NCI-H82 treated with DMSO at 0.1 percent for 48 hours (cell line): ENCODE measurements around the gene GATA5.

Experiments
- DNase-seq: peaks from one replicate; lab custom pipeline; 2025; ENCODE audit not compliant: unreplicated experiment; lab: John Stamatoyannopoulos, UW

GATA5 gene, protein sequence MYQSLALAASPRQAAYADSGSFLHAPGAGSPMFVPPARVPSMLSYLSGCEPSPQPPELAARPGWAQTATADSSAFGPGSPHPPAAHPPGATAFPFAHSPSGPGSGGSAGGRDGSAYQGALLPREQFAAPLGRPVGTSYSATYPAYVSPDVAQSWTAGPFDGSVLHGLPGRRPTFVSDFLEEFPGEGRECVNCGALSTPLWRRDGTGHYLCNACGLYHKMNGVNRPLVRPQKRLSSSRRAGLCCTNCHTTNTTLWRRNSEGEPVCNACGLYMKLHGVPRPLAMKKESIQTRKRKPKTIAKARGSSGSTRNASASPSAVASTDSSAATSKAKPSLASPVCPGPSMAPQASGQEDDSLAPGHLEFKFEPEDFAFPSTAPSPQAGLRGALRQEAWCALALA

DNA sequence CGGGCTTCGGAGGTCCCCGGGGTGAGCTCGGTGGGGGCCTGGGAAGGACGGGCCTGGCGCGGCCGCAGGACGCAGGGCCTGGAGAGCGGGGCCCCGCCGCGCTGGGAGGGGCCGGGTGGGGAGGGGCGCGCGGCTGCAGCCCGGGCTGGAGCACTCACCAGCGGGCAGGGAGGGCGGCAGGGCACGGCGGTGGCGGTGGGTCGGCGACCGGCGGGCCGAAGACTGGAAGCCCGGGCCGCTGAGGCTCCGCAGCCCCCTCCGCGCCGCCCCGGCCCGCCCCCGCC lies at the start of gene GATA5:
TSS of gene GATA5 (minus strand) at position 224 of the 284 bp plus-strand sequence. CDS start 474 bp downstream, outside the sequence.
- DNase-seq = no peak

DNA sequence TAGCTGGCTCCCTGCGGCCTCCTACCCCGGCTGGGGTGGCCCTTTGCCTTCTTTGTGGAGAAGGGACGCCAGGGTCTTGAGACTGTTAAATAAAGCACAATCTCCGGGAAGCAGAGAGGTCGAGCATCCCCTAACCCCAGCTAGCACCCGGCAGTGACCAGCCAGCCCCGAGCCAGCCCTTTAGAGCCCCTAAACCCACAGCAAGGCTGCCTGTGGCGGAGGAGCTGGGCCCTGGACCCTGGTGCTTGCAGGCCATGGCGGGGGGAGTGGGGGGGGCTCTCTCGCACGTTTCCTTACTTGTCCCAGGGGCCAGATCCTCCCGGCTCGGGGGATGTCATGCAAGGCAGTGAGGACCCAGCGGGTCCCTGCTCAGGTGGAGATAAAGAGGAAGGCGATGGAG lies 49.2 kb upstream of the GATA5 start:
- DNase-seq = no peak

DNA sequence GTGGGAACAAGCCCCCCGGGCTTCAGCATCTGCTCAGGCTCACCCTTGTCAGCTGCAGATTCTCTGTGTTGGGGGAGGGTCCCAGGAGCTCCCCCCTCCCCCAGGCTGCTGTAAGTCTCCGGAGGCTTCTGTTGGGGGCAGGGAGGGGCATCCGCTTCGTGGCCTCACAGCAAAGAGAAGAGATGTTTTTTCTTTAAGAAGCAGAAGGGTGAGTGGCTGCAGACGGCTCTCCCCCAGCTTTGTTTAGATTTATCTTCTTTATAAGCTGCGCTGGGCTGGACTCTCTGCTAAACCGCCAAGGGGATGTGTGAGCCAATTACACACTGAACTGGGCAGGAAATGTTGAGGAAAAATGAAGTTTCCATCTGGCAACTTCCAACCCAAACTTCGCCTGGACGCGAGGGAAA lies 48.7 kb upstream of the GATA5 start:
- peak; percentile 3 for DNase-seq

DNA sequence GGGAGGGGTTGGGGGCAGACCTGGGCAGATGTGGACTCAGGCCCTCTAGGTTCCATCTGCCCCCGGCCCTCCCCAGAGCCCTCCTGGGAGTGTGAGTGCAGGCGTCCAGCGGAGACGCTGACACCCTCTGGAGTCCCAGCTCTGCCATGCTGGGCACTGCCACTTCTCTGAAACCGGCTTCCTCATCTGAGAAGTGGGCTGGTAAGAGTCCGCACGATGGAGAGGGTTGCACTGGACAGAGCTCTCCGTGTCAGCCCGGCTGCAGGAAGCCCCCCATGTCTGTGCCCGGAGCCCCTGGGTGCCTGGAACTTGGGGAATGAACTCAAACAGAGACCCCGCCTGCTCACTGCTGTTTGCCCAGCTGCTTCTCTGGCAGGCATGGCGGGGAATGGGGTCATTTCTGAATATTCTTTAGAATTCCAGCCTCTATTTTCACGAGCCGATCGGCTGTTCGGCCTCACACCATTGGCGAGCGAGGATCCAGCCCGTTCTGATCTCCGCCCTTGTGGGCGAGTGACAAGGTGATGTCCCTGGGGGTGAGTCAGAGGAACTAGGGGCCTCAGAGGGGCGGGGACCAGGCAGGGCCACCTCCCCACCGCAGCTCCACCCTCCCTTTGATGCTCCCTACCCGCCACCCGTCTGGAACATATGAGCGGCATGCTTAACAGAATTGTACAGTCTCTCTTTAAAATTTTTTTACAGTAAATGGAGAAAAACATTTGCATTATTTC lies 47.8 kb upstream of the GATA5 start:
- no peak for DNase-seq

DNA sequence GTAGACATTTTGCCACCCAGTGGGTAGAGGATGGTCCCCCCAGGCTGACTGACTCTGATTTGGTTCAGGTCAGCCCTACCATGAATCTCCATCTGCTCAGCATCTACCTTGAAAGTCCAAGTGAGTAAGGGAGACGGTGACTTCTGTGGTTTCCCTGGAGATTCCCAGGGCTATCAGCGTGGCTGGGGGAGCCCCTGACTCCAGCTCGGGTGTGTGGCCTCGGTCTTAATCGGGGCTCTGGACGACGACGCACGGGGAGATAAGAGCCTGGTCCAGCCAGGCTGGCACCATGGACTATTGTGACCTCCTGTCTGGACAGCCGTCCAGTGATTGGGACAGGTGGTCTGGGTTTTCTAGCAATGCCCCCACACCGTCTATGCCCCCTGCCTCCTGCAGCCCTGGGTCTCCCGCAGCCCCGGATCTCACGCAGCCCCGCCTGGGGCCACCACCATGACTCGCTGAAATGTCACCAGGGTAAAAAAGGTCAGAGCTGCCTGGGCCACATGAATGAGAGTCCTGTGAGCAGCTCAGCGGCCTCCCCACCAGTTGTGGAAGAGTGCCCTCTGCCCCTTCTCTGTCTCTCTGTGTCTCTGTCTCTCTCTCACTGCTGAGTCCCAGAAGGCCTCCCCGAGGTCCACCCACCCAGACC lies 47.1 kb upstream of the GATA5 start:
- DNase-seq = no peak

DNA sequence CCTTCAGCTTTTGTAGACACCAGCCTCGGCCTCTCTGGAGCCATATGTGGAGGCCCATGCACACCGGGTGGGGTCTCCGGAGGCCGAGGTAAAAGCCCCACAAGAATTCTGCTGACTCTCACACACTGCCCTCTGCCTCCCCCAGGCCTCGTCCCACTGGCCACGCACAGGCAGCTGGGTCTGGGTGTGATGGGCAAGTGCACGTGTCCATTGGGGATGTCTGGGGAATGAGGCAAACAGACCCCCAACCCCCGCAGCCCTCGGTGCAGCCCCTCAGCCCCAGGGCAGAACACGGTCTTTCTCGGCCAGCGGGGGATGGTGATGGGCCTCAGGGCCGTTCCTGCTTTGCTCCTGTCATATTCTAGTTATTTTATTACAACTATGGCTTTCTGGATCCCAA lies 44.0 kb upstream of the GATA5 start:
- DNase-seq = no peak

DNA sequence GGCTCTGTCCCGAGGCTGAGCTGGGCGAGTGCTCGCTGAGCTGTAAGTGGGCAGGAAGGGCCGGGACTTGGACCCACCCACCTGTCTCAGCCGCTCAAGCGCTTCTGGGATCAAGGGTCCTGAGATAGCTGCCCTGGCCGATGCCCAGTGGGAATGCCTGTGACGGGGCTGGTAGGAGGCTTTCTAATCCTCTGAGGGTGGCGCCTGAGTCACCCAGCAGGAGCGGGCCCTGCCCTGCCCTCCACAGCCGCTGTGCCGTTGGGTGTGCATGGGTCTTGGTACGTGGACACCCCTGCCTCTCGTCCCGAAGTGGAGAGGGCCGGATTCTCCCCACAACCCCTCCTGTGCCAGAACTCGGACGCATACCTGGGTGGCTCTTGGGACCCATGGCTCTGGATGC lies 43.1 kb upstream of the GATA5 start:
- DNase-seq = no peak

DNA sequence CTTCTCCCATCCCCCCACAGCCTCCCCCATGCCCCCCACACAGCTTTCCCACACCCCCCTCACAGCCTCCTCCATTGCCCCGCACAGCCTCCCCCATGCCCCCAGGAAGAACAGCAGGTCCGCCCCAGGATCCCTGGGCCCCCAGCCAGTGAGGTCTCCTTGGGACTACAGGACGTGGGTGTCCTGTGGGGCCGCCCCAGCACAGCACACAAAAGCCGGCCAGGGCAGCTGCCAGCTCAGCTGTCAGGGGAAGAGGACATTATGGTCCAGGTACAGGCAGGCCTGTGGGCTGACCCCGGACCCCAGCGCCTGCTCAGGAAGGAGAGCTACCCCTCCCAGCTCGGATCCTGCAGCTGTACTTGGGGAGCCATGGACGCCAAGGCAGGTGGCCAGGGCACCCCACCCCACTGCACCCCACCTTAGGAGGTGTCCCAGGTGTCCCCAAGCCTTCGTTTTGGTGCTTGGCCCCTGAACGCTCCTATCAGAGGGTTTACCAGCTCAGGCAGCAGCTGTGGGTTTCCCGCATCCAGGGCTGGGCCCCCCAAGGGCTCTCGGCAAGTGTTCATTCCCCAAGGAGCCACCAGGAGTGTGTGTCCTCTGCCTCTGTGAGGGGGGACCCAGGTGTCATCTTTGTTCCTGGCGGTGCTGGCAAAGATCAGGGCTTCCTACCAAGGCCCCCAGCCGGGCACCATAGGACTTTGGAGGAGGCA lies 42.3 kb upstream of the GATA5 start:
- DNase-seq = no peak

DNA sequence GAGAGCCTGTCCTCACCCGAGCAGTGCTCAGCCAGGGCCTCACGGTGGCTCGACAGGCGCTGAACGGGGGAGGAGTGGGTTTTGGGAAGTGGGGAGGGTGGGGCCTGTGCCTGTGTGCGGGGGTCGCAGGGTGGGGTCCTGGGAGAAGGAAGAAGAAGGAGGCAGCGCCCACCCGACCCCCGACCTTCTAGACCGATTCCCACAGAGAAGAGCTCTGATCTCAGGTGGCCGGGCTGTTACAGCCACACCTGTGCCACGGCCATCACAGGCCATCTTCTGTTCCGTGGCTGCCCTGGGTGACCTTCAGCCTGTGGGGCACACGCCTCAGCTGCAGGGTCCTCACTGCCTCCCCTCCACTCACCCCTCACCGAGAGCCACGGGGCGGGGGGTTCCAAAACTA lies 41.4 kb upstream of the GATA5 start:
- DNase-seq = no peak

DNA sequence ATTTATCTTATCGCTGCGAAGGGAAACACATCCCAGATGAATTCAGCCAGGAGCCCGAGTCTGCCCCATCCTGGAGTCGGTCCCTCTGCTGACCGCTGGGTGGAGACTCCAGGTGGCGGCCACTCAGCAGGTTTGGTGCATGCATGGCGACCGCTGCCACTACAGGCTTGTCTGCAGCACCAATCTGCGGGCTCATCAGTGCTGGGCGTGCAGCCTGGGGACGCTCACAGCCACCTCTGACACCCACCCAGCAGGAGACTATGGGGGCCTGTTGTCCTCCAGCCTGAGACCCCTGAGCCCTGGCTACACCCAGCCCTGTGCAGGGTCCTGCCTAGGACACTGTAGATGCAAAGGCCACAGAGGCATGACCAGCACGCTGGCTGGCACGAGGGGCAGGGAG lies 40.5 kb upstream of the GATA5 start:
- DNase-seq = no peak

DNA sequence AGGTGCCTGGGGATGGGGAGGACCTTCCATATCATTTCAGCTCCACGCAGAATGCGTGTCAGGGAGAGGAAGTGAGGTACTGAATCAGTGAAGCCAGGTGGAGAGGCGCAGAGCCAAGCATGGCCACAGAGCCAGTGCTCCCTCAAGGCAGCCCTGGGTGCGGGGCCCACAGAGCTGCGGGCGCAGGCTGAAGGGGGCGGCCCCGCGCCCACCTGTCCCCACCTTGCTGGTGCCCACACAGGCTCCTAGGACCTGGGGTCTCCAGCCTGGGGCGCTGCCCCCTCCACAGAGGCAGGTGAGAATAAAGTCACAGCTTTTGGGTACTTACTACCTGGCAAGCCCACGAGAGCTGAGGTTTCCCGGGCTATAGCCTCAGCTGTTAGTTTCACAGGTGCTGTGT lies 40.0 kb upstream of the GATA5 start:
- DNase-seq = no peak

DNA sequence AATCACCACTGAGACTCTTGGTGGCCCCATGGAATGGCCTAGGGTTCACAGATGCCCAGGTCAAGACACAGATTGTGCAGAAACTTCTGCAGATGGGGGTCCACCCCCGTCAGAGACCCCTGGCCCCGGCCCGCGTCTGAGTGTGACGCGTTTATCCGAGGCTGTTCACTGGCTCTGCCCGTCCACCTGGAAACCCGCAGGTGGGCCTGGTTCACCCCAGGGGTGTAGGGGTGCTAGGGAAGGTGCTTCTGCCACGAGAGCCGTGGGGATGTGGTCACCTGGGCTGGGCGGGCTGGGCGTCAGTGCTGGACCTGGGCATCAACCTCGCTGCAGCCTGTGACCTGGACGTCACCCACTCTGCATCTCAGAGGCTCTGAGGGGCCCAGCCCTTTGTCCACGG lies 39.5 kb upstream of the GATA5 start:
- DNase-seq = no peak

DNA sequence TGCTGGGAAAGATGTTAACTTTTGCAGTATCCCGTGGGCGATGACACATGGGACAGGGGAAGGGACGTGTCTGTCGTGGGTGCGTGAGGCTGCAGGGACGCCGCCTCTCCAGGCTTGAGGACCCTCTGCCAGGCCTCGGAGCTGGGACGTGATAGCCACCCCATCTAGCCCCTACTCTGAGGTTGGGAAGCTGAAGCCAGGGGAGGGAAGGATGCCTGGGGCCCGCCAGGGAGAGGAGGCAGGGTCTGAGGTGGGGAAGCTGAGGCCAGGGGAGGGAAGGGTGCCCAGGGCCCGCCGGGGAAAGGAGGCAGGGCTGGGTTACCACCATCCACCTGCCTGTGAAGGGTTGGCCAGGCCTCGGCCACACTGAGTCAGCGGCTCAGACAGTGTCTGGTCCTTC lies 38.2 kb upstream of the GATA5 start:
- no peak for DNase-seq

DNA sequence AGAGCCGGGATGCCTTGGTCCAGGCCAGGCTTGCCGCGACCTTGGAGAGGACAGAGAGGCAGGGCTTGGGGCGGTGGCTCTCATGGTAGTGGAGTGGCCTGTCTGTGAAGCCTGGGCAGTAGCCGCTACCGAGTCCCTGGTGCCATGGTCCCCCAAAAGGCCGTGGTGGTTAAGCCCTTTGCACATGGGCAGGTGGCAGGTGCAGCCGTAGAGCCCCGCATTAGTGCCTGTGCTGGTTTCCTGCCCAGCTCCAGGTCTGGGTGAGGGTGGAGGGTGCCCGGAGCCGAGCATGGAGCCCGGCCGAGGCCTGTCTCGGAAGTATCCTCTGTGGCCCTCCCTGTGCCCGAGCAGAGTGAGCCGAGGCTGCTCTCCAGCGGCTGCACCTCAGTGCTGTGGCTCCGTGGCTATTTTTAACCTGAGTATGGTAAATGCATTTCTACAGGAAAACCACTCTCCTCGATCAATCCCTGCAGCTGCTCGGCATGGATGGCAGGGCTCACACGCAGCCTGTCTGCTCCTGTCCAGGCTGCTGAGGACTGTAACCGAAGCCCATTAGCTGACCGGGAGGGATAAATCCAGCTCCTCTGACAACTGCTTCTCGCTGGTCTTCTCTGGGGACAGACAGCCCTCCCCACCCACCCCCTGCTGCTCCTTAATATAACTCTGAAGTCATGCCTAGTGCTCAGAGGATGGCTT lies 36.3 kb upstream of the GATA5 start:
- DNase-seq = no peak

DNA sequence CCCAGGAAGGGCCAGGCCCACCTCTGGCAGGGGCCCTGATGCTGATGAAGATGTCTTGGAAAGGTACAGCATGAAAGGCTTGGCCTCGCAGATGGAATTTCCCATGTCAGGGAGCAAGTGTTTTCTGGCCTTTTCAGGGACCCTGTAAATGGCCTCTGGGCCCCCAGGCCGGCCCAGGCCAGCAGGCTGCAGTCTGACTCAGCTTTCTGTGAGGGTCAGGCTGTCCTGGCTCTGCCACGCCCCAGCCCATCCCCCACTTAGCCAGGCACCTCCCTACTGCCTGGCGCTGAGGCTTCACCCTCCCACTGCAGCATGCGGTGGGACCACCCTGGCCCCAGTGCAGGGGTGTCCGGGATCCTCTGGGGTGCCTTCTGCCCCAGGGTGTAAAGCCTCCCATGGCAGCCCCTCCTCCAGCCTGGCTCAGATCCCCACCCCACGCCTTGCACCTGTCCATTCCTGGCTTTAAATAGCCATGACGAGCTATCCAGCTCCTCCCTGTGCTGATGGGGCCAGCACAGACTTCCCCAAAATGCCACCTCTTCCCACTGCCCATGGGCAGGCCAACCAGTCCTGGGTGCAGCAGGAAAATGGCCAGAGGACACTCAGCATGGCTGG lies 35.6 kb upstream of the GATA5 start:
- no peak for DNase-seq

DNA sequence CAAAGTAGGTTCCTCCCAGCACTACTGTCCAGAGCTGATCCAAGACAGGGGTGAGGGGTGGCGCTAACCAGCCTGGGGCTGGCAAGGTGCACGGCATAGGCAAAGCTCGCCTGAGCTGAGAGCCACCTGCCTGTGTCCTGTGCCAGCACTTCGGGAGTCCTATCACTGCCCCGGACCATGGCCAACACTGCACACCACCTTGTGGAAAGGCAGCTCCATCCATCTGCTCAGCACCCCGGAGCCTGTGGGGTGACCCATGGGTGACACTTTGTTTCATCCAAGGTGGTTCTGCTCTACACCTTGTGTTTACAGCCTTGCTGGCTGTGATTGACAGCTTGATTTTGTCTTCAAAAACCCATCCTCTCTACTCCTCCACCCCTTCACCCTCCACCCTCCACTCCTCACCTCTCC lies 32.9 kb upstream of the GATA5 start:
- no peak for DNase-seq

DNA sequence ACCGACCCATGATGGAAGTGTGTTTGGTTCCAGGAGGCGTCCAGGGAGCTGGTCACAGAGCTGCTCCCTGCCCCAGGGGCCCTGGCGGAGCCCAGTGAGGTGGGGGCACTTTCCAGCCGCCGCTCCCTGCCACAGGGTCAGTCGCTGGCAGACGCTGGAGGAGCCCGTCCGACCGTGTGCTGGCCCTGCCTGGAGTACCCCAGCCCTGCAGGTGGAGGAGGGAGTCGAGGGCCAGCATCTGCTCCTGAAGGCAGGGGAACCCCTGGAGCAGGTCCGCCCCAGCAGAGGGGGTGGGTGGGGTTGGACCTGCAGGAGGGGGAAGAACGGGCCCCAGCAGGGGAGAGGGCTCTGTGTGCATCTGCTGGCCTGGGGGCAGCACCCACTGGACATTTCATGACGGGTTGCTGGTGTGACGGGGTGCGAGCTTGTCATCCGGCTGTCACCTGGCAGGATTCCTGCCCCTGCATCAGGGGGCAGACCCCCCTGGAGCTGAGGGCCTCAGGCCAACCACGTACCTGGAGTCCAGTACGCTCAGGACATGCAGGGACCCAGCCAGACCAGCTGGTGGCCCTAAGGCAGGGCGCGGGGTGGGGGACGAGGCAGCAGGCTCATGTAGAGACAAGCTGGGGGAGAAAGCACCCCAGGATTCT lies 32.3 kb upstream of the GATA5 start:
- DNase-seq = no peak

DNA sequence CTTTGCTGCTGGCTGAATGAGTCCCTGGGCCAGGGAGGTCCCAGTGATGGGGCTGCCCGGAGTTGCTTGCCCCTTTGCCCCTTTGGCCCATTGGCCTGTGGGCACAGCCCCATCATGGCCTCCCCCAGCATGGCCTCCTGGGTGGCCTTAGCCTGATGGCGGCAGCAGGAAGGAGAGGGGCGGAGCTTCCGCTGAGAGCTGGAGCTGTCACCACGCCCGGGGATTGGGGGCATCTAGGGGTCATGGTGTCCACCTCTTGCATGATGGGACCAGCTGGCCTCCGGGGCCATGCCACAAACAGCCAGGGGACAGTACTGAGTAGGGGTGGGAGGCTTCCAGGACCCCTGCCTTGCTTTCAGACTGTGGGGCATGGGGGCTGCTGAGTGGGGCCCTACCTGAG lies 31.5 kb upstream of the GATA5 start:
- DNase-seq = no peak

DNA sequence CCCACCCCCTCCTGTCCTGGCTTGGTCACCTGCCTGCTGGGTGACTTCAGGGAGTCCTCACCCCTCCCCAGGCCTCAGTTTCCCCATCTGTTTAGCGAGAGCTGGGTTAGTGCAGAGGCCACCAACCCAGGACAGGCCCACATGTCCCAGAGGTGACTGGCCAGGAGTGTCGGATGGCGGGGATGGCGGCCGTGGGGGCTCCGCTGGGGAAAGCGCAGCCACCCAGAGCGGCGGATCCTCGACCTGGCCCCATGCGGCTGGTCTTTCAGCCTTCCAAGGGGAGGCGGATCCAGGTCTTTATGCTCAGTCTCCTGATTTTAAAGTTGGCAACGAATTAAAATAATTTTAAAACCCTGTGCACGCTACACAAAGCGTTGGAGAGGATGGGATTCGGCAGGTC lies 31.0 kb upstream of the GATA5 start:
- DNase-seq = no peak

DNA sequence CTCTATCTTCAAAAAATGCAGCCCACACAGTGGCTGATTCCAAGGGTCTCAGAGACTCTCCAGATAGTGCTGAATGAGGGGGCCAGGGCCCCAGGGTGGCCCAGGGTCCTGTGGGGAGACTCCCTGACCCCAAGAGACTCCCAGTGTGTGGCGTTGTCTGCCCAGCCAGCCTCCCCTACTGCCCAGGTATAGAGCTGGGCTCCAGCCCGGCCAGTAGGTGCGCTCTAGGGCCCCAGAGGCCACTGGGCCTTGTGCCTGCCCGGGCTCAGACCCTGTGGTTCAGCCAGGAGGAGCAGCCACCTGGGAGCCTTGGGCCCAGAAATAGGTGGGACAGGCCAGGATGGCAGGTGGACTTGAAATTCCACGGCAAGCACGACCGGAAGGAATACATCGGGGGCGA lies 30.3 kb upstream of the GATA5 start:
- no peak for DNase-seq
